ENCODE results near the gene GPC4.

DNA sequence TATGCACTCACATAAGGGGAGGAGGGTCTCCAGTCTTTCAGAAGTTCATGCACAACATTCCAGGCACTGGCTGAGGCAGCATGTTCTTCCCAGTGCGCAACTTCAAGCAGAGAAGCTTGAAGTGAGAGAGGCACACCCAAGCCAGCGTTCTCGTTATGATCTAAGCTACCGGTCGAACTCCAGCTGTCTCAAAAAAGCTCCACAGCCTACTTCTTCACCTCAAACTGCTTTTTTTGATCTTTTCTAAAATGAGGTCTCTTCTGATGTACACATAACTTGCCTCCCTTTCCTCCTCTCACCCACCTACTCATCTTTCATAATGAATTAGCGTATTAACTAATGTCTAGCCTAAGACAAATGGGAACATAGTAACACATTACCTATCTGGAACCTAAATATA is 25.3 kb downstream of the GPC4 start:
- TF ChIP-seq GATA2 (IDR thresholded peaks at IDR 0.05; ENCODE audit: low read depth, low read length) (no peak), GATA3 (IDR thresholded peaks at IDR 0.05; ENCODE audit: low read depth, low read length) (no peak)

Measured in SH-SY5Y (cell line).